HG02970 (cell line): ENCODE measurements around the gene HMX1.

Source experiments
- ATAC-seq: cut with Tn5 transposase; IDR thresholded peaks from one replicate; pipeline ENCODE4 v1.9.1; 2021; ENCODE audit warnings: mild to moderate bottlenecking, moderate library complexity, moderate number of reproducible peaks; ENCODE audit not compliant: unreplicated experiment, low FRiP score

The HMX1 gene

DNA sequence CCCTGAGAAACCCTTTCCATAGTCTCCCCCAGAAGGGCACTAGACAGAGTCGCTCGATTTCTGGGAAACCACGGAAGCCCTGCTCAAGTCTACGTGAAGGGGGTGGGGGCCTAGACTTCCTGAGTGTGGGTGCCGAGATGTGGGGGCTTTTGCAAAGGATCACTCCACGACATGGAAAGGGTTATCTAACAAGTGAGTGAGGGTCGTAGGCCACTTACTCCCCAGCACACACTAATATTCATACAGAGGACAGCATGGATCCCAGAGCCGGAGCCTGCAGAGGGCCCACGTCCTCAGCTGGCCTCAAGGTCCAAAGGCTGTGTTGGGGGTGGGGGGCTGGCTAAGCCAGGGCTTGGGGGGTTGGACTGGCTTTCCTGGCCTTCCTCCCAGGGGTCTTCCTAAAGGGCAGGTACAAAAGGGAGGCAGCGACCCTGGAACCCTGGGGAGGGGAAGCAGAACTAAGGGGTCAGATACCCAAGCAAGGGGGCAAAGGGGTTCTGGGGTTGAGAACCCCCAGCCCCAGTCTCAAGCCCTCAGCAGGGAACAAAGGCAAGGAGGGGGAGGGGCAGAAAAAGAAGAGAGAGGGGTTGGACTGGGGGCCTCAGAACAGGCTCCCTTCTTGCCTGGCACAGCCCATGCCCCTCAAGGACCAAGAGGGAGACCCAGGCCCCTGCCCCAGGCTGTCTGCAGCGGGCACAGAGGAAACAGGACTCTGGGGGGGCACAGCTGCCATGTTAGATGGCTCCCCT is 1.6 kb downstream of the HMX1 start:
- ATAC-seq = no peak

DNA sequence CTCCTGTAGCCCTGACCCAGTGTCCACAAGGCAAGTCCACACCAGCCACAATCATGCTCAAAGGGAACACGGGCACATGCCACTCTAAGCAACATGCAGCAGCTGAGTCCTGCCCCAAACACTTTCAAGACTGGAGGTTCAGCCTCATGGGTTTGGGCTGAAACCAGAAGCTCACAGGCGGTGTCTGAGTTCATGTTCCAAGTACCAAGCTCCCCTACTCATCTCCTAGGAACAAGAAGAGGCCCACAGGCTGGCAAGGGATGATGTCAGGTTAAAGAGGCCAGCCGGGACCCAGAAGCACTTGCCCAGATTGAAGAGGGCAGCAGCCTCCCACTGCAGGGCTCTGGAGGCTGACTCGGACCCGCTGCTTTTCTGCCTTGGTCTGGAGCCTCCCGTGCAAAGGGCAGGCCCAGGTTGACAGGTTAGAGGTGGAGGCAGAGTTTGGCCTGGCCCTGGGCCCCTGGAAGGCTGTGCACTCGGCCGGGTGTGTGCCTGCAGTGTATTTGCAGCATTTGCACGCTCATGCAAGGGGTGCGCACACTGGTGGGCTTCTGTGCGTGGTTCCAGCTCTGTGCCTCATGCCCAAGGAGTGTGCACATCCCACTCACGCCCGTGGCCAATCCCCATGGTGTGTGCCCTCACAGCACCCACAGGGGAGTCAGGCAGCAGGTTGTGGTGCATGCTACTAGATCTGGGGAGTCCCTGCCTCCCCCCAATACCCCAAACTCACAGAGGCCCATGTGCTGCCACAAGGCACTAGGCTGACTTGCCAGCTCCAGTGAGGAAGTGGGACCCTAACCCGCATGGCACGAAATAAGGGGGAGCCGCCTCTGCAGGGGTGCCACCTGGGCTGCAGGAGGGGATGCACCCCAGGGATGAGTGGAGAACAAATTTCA is 2.4 kb downstream of the HMX1 start:
- ATAC-seq = no peak

GRCh38 chr4:8868321-8869001 is 3.2 kb downstream of the HMX1 start:
- no peak for ATAC-seq

DNA sequence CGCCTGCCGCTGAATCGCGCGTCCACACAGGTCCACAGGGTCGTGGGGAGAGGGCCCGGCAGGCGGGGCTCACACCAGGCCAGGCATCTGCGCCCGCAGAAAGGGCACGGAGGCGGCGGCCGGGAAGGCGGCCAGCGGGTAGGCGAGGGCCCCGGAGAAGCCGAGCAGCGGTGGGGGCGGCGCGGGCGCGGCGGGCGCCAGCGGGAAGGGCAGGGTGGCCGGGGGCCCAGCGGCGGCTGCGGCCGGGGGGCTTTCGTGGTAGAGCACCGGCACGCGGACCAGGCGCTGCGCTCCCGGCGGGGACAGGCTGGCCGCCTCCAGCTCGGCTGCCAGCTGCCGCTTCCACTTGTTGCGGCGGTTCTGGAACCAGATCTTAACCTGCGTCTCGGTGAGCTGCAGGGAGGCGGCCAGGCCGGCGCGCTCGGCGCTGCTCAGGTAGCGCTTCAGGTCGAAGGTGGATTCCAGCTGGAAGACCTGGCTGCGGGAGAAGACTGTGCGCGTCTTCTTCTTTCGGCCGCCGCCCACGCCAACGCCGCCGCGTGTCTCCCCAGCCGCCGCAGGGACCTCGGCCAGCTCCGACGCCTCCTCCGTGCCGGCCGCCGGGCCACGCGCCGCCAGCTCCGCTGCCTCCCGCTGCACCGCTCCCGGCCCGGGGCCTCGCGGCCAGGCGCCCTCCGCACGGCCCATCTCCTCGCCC is 3.9 kb downstream of the HMX1 start:
- no peak for ATAC-seq

GRCh38 chr4:8866828-8867623 is 4.6 kb downstream of the HMX1 start:
- no peak for ATAC-seq

GRCh38 chr4:8866421-8866820 is 5.2 kb downstream of the HMX1 start:
- ATAC-seq = no peak

- no peak for ATAC-seq
Observed at GRCh38 chr4:8865681-8866310, 5.8 kb downstream of the HMX1 start.

- ATAC-seq = no peak
Observed at GRCh38 chr4:8864912-8865680, 6.5 kb downstream of the HMX1 start.

- no peak for ATAC-seq
Observed at GRCh38 chr4:8863686-8864682, 7.7 kb downstream of the HMX1 start.

- ATAC-seq = no peak
Observed at GRCh38 chr4:8862800-8863685, 8.6 kb downstream of the HMX1 start.

- ATAC-seq = no peak
Observed at GRCh38 chr4:8862334-8862733, 9.3 kb downstream of the HMX1 start.

DNA sequence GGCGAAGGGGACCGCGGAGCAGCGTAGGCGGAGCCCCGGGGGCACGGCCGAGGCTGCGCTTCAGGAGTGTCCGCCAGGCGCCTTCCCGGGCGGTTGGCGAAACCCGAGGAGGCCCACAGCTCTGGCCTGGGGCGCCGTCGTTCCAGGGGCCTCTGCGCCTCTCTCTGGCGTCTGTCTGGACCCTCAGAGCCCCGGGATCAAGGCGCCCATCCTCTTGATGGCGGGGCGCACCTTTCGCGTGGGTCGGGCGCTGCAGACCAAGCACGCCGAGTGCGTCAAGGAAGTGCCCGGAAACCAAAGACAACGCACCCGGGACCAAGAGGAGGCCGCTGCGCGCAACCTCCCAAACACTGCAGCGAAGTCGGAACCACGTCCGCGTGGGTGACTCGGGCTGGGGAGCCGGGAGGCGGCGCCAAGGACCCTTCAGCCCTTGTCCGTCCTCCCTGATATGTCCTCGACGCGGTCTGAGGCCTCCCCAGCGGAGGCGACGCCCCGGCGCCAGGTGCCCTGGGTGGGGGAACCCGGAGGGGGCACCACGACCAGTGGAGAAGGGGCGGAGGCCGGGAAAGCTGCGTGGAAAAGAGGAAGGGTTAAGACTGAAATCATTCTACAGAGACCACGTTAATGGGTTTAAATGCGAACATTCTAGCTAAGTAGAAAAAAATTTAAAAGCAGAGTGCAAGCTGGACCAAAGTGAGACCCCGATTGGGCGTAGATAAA is 9.9 kb downstream of the HMX1 start:
- ATAC-seq = no peak

GRCh38 chr4:8860892-8861575 is 10.6 kb downstream of the HMX1 start:
- no peak for ATAC-seq

- ATAC-seq = no peak
Observed at GRCh38 chr4:8860096-8860891, 11.3 kb downstream of the HMX1 start.
